ENCODE results near the gene CRABP1.

GRCh38 chr15:78334845-78335244 is 5.3 kb upstream of the CRABP1 start:
- TF ChIP-seq CTCF (IDR thresholded peaks at IDR 0.05) (no peak), POLR2AphosphoS5 (IDR thresholded peaks at IDR 0.05) (no peak), POLR2A (IDR thresholded peaks at IDR 0.05) (no peak), EP300 (IDR thresholded peaks at IDR 0.05) (no peak)

All from gastroesophageal sphincter (tissue), 3 donors.